Measurements from ENCODE around the gene RBM20.

GRCh38 chr10:110876788-110877187 is 232.7 kb downstream of the RBM20 start:
- no peak for TF ChIP-seq USF2 (IDR thresholded peaks at IDR 0.05; ENCODE audit: low read depth, low read length)
- TF ChIP-seq POLR2A (IDR thresholded peaks at IDR 0.05; ENCODE audit: low read depth, low read length): no peak
- no peak for TF ChIP-seq MAZ (IDR thresholded peaks at IDR 0.05; ENCODE audit: borderline replicate concordance, low read depth, low read length)
- no peak for TF ChIP-seq RAD21 (IDR thresholded peaks at IDR 0.05; ENCODE audit: low read length)
- no peak for TF ChIP-seq RFX5 (IDR thresholded peaks at IDR 0.05; ENCODE audit: low read depth, low read length)
- TF ChIP-seq CTCF (conservative IDR thresholded peaks at IDR 0.05; ENCODE audit: low read depth, low read length): no peak
- no peak for TF ChIP-seq CHD1 (IDR thresholded peaks at IDR 0.05; ENCODE audit: low read depth, low read length)
- no peak for TF ChIP-seq BHLHE40 (IDR thresholded peaks at IDR 0.05; ENCODE audit: low read depth, low read length)
- TF ChIP-seq SMC3 (IDR thresholded peaks at IDR 0.05; ENCODE audit: low read depth, low read length): no peak
- TF ChIP-seq MAFK (IDR thresholded peaks at IDR 0.05; ENCODE audit: low read depth, low read length): no peak
